Progenitor cell of endocrine pancreas (in vitro differentiated cells): ENCODE results near the gene VWA5B2. TPM values are rescaled to one million over a fixed set of nuclear protein-coding genes. Genes with fewer than 3 reads are reported as not detected.
A peak's percentile ranks its signal among the peaks of the same experiment; 100 is the strongest.

ENCODE experiments used
- DNase-seq: peaks from one replicate; pipeline ENCODE4 v3.0.0; 2021; ENCODE audit warnings: low spot score; ENCODE audit not compliant: unreplicated experiment
- H3K27ac Mint-ChIP-seq: 2 replicates; pipeline ENCODE4 v1.8.0; 2021; ENCODE audit warnings: mild to moderate bottlenecking, moderate library complexity, mixed read lengths
- H3K27me3 Mint-ChIP-seq: 2 replicates; pipeline ENCODE4 v1.8.0; 2021; ENCODE audit warnings: mixed read lengths
- H3K36me3 Mint-ChIP-seq: 2 replicates; pipeline ENCODE4 v1.8.0; 2022; ENCODE audit warnings: mixed read lengths; ENCODE audit not compliant: insufficient read depth
- H3K4me1 Mint-ChIP-seq: 2 replicates; pipeline ENCODE4 v1.8.0; 2021; ENCODE audit warnings: low read depth, mixed read lengths
- H3K4me3 Mint-ChIP-seq: 2 replicates; pipeline ENCODE4 v1.8.0; 2021; ENCODE audit warnings: low read depth, mild to moderate bottlenecking, moderate library complexity, mixed read lengths
- H3K9me3 Mint-ChIP-seq: 2 replicates; pipeline ENCODE4 v1.8.0; 2021; ENCODE audit warnings: low read depth, mixed read lengths
- CTCF ChIP-seq: fragments of 200-600 bp; sonication (generic); IDR thresholded peaks from one replicate; pipeline ENCODE4 v1.5.0; 2021; ENCODE audit warnings: antibody characterized with exemption, mild to moderate bottlenecking; ENCODE audit not compliant: unreplicated experiment
- long read RNA-seq: library from polyadenylated mRNA; unstranded; transcript quantifications from one replicate; pipeline ENCODE4 v2.0.0, GENCODE V29; 2020
- total RNA-seq: library from RNA; stranded (reverse); gene quantifications from 2 replicates; pipeline ENCODE4 v1.2.1, GENCODE V29; 2021

The VWA5B2 gene
- 67.9 and 71.5 TPM in 2 replicates for total RNA-seq
- long read RNA-seq, partial matches to known transcripts: 0 of 1 reads
- long read RNA-seq, other reads (novel, unspliced or antisense): 1 of 1 reads

- peaks cover 62% of the 10 kb centered on the region for H3K27me3 Mint-ChIP-seq
- H3K4me1 Mint-ChIP-seq: peaks cover 8% of the 10 kb centered on the region
- peak within 1 kb of the TSS; percentile 73 for H3K4me3 Mint-ChIP-seq
- TF ChIP-seq CTCF: peak; percentile 52
- DNase-seq: peak; percentile 72
- H3K9me3 Mint-ChIP-seq: no peaks in the 10 kb centered on the region
- peaks cover 3% of the 10 kb centered on the region for H3K36me3 Mint-ChIP-seq
- H3K27ac Mint-ChIP-seq: peak within 1 kb of the TSS; percentile 90
Measured at GRCh38 chr3:184229394-184230080, at the start of gene VWA5B2. Gene VWA5B2 (plus strand): TSS chr3:184229585. CDS start chr3:184230529, 944 bp downstream.

GRCh38 chr3:184180165-184180564 lies 49.2 kb upstream of the VWA5B2 start:
- Mint-ChIP-seq H3K4me3 (no peak overlapping the region), H3K36me3 (peaks cover 23% of the 10 kb centered on the region), H3K9me3 (no peaks in the 10 kb centered on the region), H3K27me3 (no peaks in the 10 kb centered on the region), H3K27ac (no peak overlapping the region), H3K4me1 (peaks cover 17% of the 10 kb centered on the region)
- DNase-seq: no peak
- no peak for TF ChIP-seq CTCF

DNA sequence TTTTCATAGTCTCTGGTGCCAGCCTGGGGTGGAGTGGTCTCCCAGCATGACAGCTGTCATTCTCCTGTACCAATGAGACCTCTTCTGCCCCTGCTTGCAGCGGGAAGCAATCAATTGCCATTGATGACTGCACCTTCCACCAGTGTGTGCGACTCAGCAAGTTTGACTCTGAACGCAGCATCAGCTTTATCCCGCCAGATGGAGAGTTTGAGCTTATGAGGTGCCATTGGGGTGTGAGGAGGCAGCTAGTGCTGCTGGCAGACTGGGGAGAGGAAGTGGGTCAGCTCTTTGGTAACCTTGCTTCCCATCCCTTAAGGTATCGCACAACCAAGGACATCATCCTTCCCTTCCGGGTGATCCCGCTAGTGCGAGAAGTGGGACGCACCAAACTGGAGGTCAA lies 47.8 kb upstream of the VWA5B2 start:
- H3K4me3 Mint-ChIP-seq: no peak overlapping the region

GRCh38 chr3:184183679-184184078 lies 45.7 kb upstream of the VWA5B2 start:
- no peak for DNase-seq
- Mint-ChIP-seq H3K27ac (no peak overlapping the region), H3K27me3 (no peaks in the 10 kb centered on the region), H3K9me3 (no peaks in the 10 kb centered on the region), H3K36me3 (peaks cover 25% of the 10 kb centered on the region), H3K4me1 (peaks cover 19% of the 10 kb centered on the region), H3K4me3 (no peak overlapping the region)
- TF ChIP-seq CTCF: no peak

More for the DNA sequence above, 47.8 kb upstream of the VWA5B2 start:
- Mint-ChIP-seq H3K9me3 (no peaks in the 10 kb centered on the region), H3K4me1 (peaks cover 12% of the 10 kb centered on the region), H3K27me3 (no peaks in the 10 kb centered on the region), H3K36me3 (peaks cover 23% of the 10 kb centered on the region), H3K27ac (no peak overlapping the region)
- DNase-seq: no peak
- TF ChIP-seq CTCF: no peak

DNA sequence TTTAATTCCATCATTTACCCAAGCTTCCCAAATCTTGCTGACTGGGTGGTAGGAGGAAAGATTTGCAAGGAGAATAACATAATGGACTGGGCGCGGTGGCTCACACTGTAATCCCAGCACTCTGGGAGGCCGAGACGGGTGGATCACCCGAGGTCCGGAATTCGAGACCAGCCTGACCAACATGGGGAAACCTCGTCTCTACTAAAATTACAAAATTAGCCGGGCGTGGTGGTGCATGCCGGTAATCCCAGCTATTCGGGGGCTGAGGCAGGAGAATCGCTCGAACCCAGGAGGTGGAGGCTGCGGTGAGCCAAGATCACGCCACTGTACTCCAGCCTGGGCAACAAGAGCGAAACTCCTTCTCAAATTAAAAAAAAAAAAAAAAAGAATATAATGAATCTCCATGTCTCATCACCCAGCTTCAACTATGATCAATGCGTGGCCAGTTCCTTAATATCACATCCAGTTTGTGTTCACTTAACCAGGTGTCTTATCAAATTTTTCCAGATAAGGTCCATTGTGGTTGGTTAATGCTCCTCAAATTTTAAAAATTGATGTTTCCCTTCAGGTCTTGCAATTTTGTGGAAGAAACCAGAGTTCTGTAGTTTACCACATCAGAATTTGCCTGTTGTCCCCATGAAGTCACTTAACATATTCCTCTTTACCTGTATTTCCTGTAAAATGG lies 44.7 kb upstream of the VWA5B2 start:
- peaks cover 24% of the 10 kb centered on the region for H3K36me3 Mint-ChIP-seq
- peak overlapping the region; percentile 98 for H3K27ac Mint-ChIP-seq
- peaks cover 19% of the 10 kb centered on the region for H3K4me1 Mint-ChIP-seq
- no peaks in the 10 kb centered on the region for H3K9me3 Mint-ChIP-seq
- no peak for DNase-seq
- peak overlapping the region; percentile 98 for H3K4me3 Mint-ChIP-seq
- TF ChIP-seq CTCF: no peak
- no peaks in the 10 kb centered on the region for H3K27me3 Mint-ChIP-seq
